Measurements from ENCODE around the gene MARF1.
"Not testable (repeated sequence)": the region's sequence is repeated elsewhere in the genome, so short reads cannot be mapped to it uniquely, and the experiment has no call there.

The MARF1 gene

GRCh38 chr16:15652293-15653001 is 9.5 kb upstream of the MARF1 start:
- no peak for DNase-seq

- peak; percentile 67 for DNase-seq
These were observed 7.8 kb upstream of the MARF1 start for GRCh38 chr16:15650698-15651171.

- peak; percentile 94 for DNase-seq
These were observed 7.2 kb upstream of the MARF1 start, which contains the start of gene NDE1 for GRCh38 chr16:15650019-15650697. Gene NDE1 (plus strand): TSS chr16:15650245. CDS start chr16:15664779, 14,534 bp downstream.

- no peak for DNase-seq
These were observed 6.7 kb upstream of the MARF1 start for GRCh38 chr16:15649727-15650018.

- not testable (repeated sequence) for DNase-seq
These were observed 6.4 kb upstream of the MARF1 start for GRCh38 chr16:15649311-15649710.

- DNase-seq = no peak
These were observed 5.3 kb upstream of the MARF1 start for GRCh38 chr16:15648135-15648730.

- peak; percentile 32 for DNase-seq
These were observed 4.5 kb upstream of the MARF1 start for GRCh38 chr16:15647294-15648014.

GRCh38 chr16:15646557-15647293 is 3.8 kb upstream of the MARF1 start:
- not testable (repeated sequence) for DNase-seq

- peak; percentile 78 for DNase-seq
These were observed 2.1 kb upstream of the MARF1 start for GRCh38 chr16:15644962-15645465.

GRCh38 chr16:15644267-15644961 is 1.5 kb upstream of the MARF1 start:
- no peak for DNase-seq

GRCh38 chr16:15643946-15644250 is 944 bp upstream of the MARF1 start:
- no peak for DNase-seq

GRCh38 chr16:15642557-15643047 is 352 bp downstream of the MARF1 start:
- DNase-seq = peak; percentile 94

- peak; percentile 25 for DNase-seq
These were observed 999 bp downstream of the MARF1 start for GRCh38 chr16:15641753-15642556.

- no peak for DNase-seq
These were observed 2.0 kb downstream of the MARF1 start for GRCh38 chr16:15640966-15641365.

GRCh38 chr16:15639061-15639568 is 3.8 kb downstream of the MARF1 start:
- DNase-seq = no peak

GRCh38 chr16:15636392-15636873 is 6.5 kb downstream of the MARF1 start:
- DNase-seq = no peak

- no peak for DNase-seq
These were observed 7.0 kb downstream of the MARF1 start for GRCh38 chr16:15635926-15636325.

- no peak for DNase-seq
These were observed 11.1 kb downstream of the MARF1 start for GRCh38 chr16:15631730-15632409.

GRCh38 chr16:15621889-15622288 is 21.1 kb downstream of the MARF1 start:
- DNase-seq = no peak

- no peak for DNase-seq
These were observed 21.5 kb downstream of the MARF1 start for GRCh38 chr16:15621456-15621855.

Measured in hematopoietic multipotent progenitor cell treated with erythropoietin and hydrocortisone succinate and interleukin-3 and kit ligand, for 6 days (in vitro differentiated cells).